ENCODE data around the gene ZIK1.

ZIK1 gene

DNA sequence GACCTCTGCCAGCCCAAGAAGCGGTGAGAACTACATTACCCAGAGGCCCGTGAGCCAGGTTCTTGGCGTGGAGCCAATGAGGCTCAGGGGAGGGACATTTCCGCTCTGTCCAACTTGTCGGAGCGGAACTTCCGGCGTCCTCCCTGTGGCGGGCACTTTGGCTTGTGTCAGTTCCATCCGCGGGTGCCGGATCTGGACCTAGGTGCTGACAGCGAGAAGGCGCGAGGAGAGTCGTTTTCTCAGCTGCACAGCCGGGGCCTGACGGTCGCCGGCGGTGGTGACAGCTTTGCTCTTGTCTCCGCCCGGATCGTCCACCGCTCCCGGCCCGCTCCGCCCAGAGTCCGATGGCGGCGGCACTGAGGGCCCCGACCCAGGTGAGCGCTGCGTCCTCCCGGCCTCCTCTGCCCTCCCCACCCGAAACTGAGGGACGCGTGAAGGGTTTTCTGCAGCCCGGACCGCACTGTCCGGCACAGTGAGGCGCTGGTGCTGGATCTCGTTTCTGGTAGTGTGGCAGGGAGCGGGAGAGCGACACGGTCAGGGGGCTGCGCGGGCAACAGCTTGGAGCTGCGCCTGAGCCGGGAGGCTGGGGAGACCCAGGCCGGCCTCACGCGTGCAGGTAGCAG, 15.9 kb downstream of the ZIK1 start, which contains the start of gene ZNF530:
Gene ZNF530 (plus strand): TSS at position 125 of the 623 bp plus-strand sequence. CDS start 4,461 bp downstream, outside the sequence.
- peak; percentile 93 for DNase-seq (ENCODE audit: low read depth in 2 of 2)
- H3K4me3 ChIP-seq (replicated peaks in 1 of 2; ENCODE audit: low read depth in 2 of 2, low read length in 2 of 2), result peak within 1 kb of the TSS; percentile 87 to 89
- TF ChIP-seq, protein P1, sequence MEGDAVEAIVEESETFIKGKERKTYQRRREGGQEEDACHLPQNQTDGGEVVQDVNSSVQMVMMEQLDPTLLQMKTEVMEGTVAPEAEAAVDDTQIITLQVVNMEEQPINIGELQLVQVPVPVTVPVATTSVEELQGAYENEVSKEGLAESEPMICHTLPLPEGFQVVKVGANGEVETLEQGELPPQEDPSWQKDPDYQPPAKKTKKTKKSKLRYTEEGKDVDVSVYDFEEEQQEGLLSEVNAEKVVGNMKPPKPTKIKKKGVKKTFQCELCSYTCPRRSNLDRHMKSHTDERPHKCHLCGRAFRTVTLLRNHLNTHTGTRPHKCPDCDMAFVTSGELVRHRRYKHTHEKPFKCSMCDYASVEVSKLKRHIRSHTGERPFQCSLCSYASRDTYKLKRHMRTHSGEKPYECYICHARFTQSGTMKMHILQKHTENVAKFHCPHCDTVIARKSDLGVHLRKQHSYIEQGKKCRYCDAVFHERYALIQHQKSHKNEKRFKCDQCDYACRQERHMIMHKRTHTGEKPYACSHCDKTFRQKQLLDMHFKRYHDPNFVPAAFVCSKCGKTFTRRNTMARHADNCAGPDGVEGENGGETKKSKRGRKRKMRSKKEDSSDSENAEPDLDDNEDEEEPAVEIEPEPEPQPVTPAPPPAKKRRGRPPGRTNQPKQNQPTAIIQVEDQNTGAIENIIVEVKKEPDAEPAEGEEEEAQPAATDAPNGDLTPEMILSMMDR (IDR thresholded peaks at IDR 0.05; ENCODE audit: low read depth, low read length), result no peak

DNA sequence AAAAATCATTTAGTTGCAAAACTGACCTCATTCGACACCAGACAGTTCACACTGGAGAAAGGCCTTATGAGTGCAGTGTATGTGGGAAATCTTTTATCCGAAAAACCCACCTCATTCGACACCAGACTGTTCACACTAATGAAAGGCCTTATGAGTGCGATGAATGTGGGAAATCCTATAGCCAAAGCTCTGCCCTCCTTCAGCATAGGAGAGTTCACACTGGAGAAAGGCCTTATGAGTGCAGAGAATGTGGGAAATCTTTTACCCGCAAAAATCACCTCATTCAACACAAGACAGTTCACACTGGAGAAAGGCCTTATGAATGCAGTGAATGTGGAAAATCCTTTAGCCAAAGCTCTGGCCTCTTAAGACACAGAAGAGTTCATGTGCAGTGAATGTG, 23.0 kb downstream of the ZIK1 start:
- TF ChIP-seq, protein P1 (IDR thresholded peaks at IDR 0.05; ENCODE audit: low read depth, low read length), result no peak
- H3K4me3 ChIP-seq (replicated peaks in 1 of 2; ENCODE audit: low read depth in 2 of 2, low read length in 2 of 2), result no peak overlapping the region
- no peak for DNase-seq (ENCODE audit: low read depth in 2 of 2)

DNA sequence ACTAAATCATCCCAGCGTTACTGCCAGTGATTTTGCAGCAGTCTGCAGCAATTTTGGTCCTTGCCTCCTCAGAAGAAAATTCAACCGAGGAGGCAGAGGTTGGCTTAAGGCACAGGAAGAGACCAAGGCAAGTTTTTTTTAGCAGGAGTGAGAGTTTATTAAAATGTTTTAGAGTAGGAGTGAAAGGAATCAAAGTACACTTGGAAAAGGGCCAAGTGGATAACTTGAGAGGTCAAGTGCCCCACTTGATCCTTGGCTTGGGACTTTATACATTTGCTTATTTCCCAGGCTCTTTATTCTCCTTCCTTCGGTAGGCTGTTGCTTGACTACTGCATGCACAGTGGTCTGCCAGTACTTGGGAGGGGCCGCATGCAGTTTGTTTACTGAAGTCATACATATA, 27.2 kb downstream of the ZIK1 start:
- TF ChIP-seq, protein P1 (IDR thresholded peaks at IDR 0.05; ENCODE audit: low read depth, low read length), result no peak
- H3K4me3 ChIP-seq (replicated peaks in 1 of 2; ENCODE audit: low read depth in 2 of 2, low read length in 2 of 2), result no peak overlapping the region
- DNase-seq (ENCODE audit: low read depth in 2 of 2), result no peak

GRCh38 chr19:57613941-57614743, 30.2 kb downstream of the ZIK1 start, which contains the start of gene ZNF134:
TSS of gene ZNF134 (plus strand) at chr19:57614242. CDS start at chr19:57619469, 5,227 bp downstream.
- TF ChIP-seq, protein P1 (IDR thresholded peaks at IDR 0.05; ENCODE audit: low read depth, low read length), result peak; percentile 64
- peak within 1 kb of the TSS; percentile 92 to 98 for H3K4me3 ChIP-seq (replicated peaks in 1 of 2; ENCODE audit: low read depth in 2 of 2, low read length in 2 of 2)
- DNase-seq (ENCODE audit: low read depth in 2 of 2), result peak; percentile 89 to 91

- TF ChIP-seq, protein P1 (IDR thresholded peaks at IDR 0.05; ENCODE audit: low read depth, low read length), result no peak
- H3K4me3 ChIP-seq (replicated peaks in 1 of 2; ENCODE audit: low read depth in 2 of 2, low read length in 2 of 2), result peak overlapping the region; percentile 92 to 98
- DNase-seq (ENCODE audit: low read depth in 2 of 2), result peak in 1 of 2 donors; percentile 12
These were observed 31.4 kb downstream of the ZIK1 start for GRCh38 chr19:57615346-57615745.

- DNase-seq (ENCODE audit: low read depth in 2 of 2), result peak; percentile 15 to 34
- TF ChIP-seq, protein P1 (IDR thresholded peaks at IDR 0.05; ENCODE audit: low read depth, low read length), result no peak
- H3K4me3 ChIP-seq (replicated peaks in 1 of 2; ENCODE audit: low read depth in 2 of 2, low read length in 2 of 2), result no peak overlapping the region
These were observed 36.9 kb downstream of the ZIK1 start for GRCh38 chr19:57620673-57621348.

All from cardiac fibroblast (primary cell).